Measurements from ENCODE around the gene EXD2. TPM values are rescaled to one million over a fixed set of nuclear protein-coding genes. Genes with fewer than 3 reads are reported as not detected.

EXD2 gene
- total RNA-seq, 1 experiment from 2014 or later, result 9.5 TPM

- Histone ChIP-seq H3K36me3 (ENCODE audit: control insufficient read depth, insufficient read depth, low read length) (no peaks in the 10 kb centered on the region), H3K4me1 (ENCODE audit: control insufficient read depth, insufficient read depth, low read length) (no peaks in the 10 kb centered on the region), H3K27me3 (ENCODE audit: control insufficient read depth, insufficient read depth, low read length) (no peaks in the 10 kb centered on the region), H3K4me3 (ENCODE audit: low read depth in 2 of 2, low read length in 2 of 2) (no peak overlapping the region), H3K9me3 (ENCODE audit: control insufficient read depth, insufficient read depth, low read depth, low read length) (no peaks in the 10 kb centered on the region), H3K27ac (ENCODE audit: low read length) (no peak overlapping the region)
- no TSS peak for BruUV-seq (replicated peaks)
- CTCF ChIA-PET, result interaction anchor here (0.7 kb wide), 1 partner anchor 219 kb away, joined by 10 read pairs; no protein-coding TSS in a partner anchor
- ATAC-seq, result no peak
- no peak for DNase-seq (ENCODE audit: low read depth, low spot score)
- TF ChIP-seq SIN3A (IDR thresholded peaks at IDR 0.05; ENCODE audit: borderline replicate concordance, insufficient read depth, low read depth, low read length), result no peak
- no peak for TF ChIP-seq TCF7L2 (IDR thresholded peaks at IDR 0.05; ENCODE audit: low read depth, low read length)
- TF ChIP-seq POLR2AphosphoS5 (IDR thresholded peaks at IDR 0.05; ENCODE audit: low read depth, low read length), result no peak
- no peak for TF ChIP-seq CTCF (IDR thresholded peaks at IDR 0.05)
- no peak for TF ChIP-seq REST (IDR thresholded peaks at IDR 0.05; ENCODE audit: insufficient read depth in 1 of 2, low read depth in 2 of 2, low read length in 1 of 2)
- POLR2A ChIA-PET, result no interaction called here
- intact Hi-C loops (cut with micrococcal nuclease; ENCODE audit: unreplicated experiment), result no loop called here
- in situ Hi-C loops (cut with HindIII; ENCODE audit: low pct_unique_long_range_greater_than_20kb, low sequenced_read_pairs), result no loop called here
Measured at GRCh38 chr14:69285661-69286255, 94.5 kb downstream of the EXD2 start.

- H3K27ac ChIP-seq (ENCODE audit: low read length), result no peak overlapping the region
- no peaks in the 10 kb centered on the region for H3K4me1 ChIP-seq (ENCODE audit: control insufficient read depth, insufficient read depth, low read length)
- TF ChIP-seq SIN3A (IDR thresholded peaks at IDR 0.05; ENCODE audit: borderline replicate concordance, insufficient read depth, low read depth, low read length) (no peak), REST (IDR thresholded peaks at IDR 0.05; ENCODE audit: insufficient read depth in 1 of 2, low read depth in 2 of 2, low read length in 1 of 2) (no peak), TCF7L2 (IDR thresholded peaks at IDR 0.05; ENCODE audit: low read depth, low read length) (no peak), CTCF (IDR thresholded peaks at IDR 0.05) (no peak), POLR2AphosphoS5 (IDR thresholded peaks at IDR 0.05; ENCODE audit: low read depth, low read length) (no peak)
- DNase-seq (ENCODE audit: low read depth, low spot score) (no peak), ATAC-seq (no peak)
- POLR2A ChIA-PET, result no interaction called here
- H3K4me3 ChIP-seq (ENCODE audit: low read depth in 2 of 2, low read length in 2 of 2), result no peak overlapping the region
- H3K36me3 ChIP-seq (ENCODE audit: control insufficient read depth, insufficient read depth, low read length), result no peaks in the 10 kb centered on the region
- in situ Hi-C loops (cut with HindIII; ENCODE audit: low pct_unique_long_range_greater_than_20kb, low sequenced_read_pairs), result no loop called here
- no TSS peak for BruUV-seq (replicated peaks)
- no peaks in the 10 kb centered on the region for H3K9me3 ChIP-seq (ENCODE audit: control insufficient read depth, insufficient read depth, low read depth, low read length)
- intact Hi-C loops (cut with micrococcal nuclease; ENCODE audit: unreplicated experiment), result no loop called here
- CTCF ChIA-PET, result interaction anchor here (0.6 to 0.8 kb wide), 2 partner anchors 12 to 551 kb away, joined by 3 to 4 read pairs; no protein-coding TSS in a partner anchor
- H3K27me3 ChIP-seq (ENCODE audit: control insufficient read depth, insufficient read depth, low read length), result no peaks in the 10 kb centered on the region
Measured at GRCh38 chr14:69287098-69288010, 96.1 kb downstream of the EXD2 start.

All from Panc1 (cell line).